PC-9 (cell line): ENCODE data around the gene TF.

Source experiments
- EZH2 ChIP-seq: fragments of 200-600 bp; sonication (generic); IDR thresholded peaks from 2 replicates; pipeline ENCODE4 v1.8.0; 2017; ENCODE audit warnings: antibody characterized with exemption, low read depth
- TF ChIP-seq, protein P1 (sequence below): fragments of 200-600 bp; sonication (generic); conservative IDR thresholded peaks from 2 replicates; pipeline ENCODE4 v1.6.1; 2017; ENCODE audit warnings: mixed run types, antibody characterized with exemption, mild to moderate bottlenecking, moderate library complexity

GRCh38 chr3:133749427-133750258 lies 3.5 kb downstream of the TF start:
- TF ChIP-seq, protein P1, sequence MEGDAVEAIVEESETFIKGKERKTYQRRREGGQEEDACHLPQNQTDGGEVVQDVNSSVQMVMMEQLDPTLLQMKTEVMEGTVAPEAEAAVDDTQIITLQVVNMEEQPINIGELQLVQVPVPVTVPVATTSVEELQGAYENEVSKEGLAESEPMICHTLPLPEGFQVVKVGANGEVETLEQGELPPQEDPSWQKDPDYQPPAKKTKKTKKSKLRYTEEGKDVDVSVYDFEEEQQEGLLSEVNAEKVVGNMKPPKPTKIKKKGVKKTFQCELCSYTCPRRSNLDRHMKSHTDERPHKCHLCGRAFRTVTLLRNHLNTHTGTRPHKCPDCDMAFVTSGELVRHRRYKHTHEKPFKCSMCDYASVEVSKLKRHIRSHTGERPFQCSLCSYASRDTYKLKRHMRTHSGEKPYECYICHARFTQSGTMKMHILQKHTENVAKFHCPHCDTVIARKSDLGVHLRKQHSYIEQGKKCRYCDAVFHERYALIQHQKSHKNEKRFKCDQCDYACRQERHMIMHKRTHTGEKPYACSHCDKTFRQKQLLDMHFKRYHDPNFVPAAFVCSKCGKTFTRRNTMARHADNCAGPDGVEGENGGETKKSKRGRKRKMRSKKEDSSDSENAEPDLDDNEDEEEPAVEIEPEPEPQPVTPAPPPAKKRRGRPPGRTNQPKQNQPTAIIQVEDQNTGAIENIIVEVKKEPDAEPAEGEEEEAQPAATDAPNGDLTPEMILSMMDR: no peak
- no peak for TF ChIP-seq EZH2
